Nephron progenitor cell (in vitro differentiated cells): ENCODE results near the gene MLXIP.
A peak's percentile ranks its signal among the peaks of the same experiment; 100 is the strongest.

ENCODE experiments used
- DNase-seq: peaks from one replicate; pipeline ENCODE4 v3.0.0; 2021
- H3K27ac Mint-ChIP-seq: 2 replicates; pipeline ENCODE4 v1.8.0; 2021; ENCODE audit warnings: mild to moderate bottlenecking, moderate library complexity, mixed read lengths
- H3K27me3 Mint-ChIP-seq: 2 replicates; pipeline ENCODE4 v1.8.0; 2021; ENCODE audit warnings: mild to moderate bottlenecking, low read depth, mixed read lengths; ENCODE audit not compliant: poor library complexity
- H3K36me3 Mint-ChIP-seq: 2 replicates; pipeline ENCODE4 v1.8.0; 2021; ENCODE audit warnings: low read depth, mixed read lengths
- H3K4me1 Mint-ChIP-seq: 2 replicates; pipeline ENCODE4 v1.8.0; 2021; ENCODE audit warnings: mixed read lengths
- H3K4me3 Mint-ChIP-seq: 2 replicates; pipeline ENCODE4 v1.8.0; 2021; ENCODE audit warnings: mild to moderate bottlenecking, moderate library complexity, mixed read lengths
- H3K9me3 Mint-ChIP-seq: 2 replicates; pipeline ENCODE4 v1.8.0; 2021; ENCODE audit warnings: mild to moderate bottlenecking, moderate library complexity, mixed read lengths
- TF ChIP-seq, protein P1 (sequence below): fragments of 200-600 bp; sonication (generic); IDR thresholded peaks from 2 replicates; pipeline ENCODE4 v1.5.0; 2021; ENCODE audit warnings: antibody characterized with exemption

Gene MLXIP

DNA sequence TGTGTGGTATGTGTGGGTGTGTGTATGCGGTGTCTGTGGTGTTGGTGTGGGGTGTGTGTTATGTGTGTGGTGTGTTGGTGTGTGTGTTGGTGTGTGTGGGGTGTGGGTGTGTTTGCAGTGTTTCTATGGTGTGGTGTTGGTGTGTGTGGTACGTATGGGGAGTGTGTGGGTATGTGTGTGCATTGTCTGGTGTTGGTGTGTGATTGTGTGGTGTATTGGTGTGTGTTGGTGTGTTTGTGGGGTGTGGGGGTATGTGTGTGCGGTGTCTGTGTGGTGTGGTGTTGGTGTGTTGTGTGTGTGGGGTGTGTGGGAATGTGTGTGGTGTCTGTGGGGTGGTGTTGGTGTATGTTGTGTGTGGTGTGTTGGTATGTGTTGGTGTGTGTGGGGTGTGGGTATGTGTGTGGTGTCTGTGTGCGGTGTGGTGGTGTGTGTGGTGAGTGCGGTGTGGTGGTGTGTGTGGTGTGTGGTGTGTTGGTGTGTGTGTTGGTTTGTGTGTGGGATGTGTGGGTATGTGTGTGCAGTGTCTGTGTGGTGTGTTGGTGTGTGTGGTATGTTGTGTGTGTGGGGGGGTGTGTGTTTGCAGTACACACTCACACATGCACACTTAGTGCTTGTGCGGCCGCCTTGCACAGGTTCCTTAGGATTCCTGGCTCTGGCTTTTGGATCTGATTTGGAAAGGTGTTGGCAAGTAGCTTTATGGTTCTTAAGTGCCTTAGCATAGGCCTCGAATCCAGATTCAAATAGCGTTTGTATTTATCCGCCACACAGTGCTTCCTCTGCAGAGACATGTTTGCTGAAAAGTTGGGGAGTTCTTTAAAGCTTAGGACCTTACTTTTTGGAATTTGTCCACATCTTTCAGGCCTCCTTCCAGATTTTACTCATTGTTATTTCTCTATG is 16.4 kb downstream of the MLXIP start:
- TF ChIP-seq, protein P1, sequence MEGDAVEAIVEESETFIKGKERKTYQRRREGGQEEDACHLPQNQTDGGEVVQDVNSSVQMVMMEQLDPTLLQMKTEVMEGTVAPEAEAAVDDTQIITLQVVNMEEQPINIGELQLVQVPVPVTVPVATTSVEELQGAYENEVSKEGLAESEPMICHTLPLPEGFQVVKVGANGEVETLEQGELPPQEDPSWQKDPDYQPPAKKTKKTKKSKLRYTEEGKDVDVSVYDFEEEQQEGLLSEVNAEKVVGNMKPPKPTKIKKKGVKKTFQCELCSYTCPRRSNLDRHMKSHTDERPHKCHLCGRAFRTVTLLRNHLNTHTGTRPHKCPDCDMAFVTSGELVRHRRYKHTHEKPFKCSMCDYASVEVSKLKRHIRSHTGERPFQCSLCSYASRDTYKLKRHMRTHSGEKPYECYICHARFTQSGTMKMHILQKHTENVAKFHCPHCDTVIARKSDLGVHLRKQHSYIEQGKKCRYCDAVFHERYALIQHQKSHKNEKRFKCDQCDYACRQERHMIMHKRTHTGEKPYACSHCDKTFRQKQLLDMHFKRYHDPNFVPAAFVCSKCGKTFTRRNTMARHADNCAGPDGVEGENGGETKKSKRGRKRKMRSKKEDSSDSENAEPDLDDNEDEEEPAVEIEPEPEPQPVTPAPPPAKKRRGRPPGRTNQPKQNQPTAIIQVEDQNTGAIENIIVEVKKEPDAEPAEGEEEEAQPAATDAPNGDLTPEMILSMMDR = no peak
- H3K4me1 Mint-ChIP-seq = peaks cover 39% of the 10 kb centered on the region
- peaks cover 5% of the 10 kb centered on the region for H3K36me3 Mint-ChIP-seq
- H3K27ac Mint-ChIP-seq = no peak overlapping the region
- no peaks in the 10 kb centered on the region for H3K9me3 Mint-ChIP-seq
- DNase-seq = no peak
- H3K27me3 Mint-ChIP-seq = no peaks in the 10 kb centered on the region
- H3K4me3 Mint-ChIP-seq = no peak overlapping the region

DNA sequence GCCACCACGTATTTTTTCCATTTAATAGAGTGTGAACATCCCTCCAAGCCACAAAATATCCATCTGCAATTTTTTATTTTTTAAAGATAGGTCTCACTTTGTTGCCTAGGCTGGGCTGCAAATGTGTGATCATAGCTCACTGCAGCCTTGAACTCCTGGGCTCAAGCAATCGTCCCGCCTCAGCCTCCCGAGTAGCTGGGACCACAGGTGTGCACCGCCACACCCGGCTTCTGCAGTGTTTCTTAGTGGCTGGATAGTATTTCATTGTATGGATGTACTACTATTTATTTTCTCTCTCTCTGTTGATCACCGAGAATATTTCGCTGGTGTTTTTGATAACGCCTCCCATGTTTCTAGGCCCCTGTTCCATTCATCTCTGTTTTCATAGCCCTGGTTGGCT is 17.5 kb downstream of the MLXIP start:
- Mint-ChIP-seq H3K27ac (peak overlapping the region; percentile 57), H3K4me1 (peaks cover 41% of the 10 kb centered on the region), H3K36me3 (peaks cover 10% of the 10 kb centered on the region), H3K9me3 (no peaks in the 10 kb centered on the region), H3K27me3 (no peaks in the 10 kb centered on the region), H3K4me3 (no peak overlapping the region)
- no peak for DNase-seq
- TF ChIP-seq, protein P1 = no peak

DNA sequence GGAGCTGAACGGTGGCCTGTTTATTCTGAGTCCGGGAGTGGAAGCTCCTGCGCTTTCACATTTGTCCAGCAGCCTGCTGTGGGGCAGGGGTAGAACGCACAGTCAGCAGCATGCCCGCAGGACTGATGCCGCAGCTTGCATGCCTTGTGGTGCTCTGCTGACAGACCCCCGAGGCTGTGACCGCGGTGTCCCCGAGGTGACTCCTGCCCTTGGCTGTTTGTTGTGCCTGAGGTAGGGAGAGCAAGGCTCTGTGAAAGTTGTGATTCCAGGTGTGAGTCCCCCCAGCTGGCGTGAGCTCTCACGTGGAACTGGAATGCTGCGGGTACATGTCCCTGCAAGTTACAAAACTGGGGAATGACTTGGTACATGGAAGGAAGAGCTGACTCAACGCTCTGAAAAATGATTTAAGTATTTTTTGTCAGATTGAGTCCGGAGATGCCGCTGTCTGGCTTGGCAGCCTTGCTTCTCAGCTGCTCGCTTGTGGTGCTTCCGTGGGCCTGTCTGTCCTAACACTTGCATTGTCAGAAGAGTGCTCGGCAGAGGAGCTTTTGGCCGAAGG is 18.1 kb downstream of the MLXIP start:
- TF ChIP-seq, protein P1 = no peak
- Mint-ChIP-seq H3K36me3 (peaks cover 10% of the 10 kb centered on the region), H3K27ac (peak overlapping the region; percentile 57), H3K4me1 (peaks cover 41% of the 10 kb centered on the region), H3K4me3 (no peak overlapping the region), H3K9me3 (peaks cover 1% of the 10 kb centered on the region), H3K27me3 (no peaks in the 10 kb centered on the region)
- no peak for DNase-seq

DNA sequence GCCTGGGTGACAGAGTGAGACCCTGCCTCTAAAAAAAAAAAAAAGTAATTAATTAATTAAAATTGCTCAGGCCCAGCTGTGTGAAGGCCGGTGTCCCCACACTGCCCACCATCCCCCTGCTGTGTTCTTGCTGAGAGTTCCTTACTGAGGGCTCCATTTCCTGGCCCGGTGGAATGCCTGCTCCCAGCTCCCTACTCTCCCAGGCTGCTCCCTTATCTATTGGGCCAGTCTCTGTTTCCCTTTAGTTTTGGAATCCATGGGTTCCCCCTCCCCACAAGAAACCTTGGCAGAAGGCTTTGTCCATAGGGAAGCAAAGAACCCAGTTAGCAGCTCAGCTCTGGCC is 19.0 kb downstream of the MLXIP start:
- H3K4me1 Mint-ChIP-seq = peaks cover 41% of the 10 kb centered on the region
- H3K36me3 Mint-ChIP-seq = peaks cover 12% of the 10 kb centered on the region
- TF ChIP-seq, protein P1 = no peak
- H3K27ac Mint-ChIP-seq = peak overlapping the region; percentile 79
- H3K4me3 Mint-ChIP-seq = no peak overlapping the region
- H3K9me3 Mint-ChIP-seq = peaks cover 7% of the 10 kb centered on the region
- H3K27me3 Mint-ChIP-seq = no peaks in the 10 kb centered on the region
- DNase-seq = no peak

DNA sequence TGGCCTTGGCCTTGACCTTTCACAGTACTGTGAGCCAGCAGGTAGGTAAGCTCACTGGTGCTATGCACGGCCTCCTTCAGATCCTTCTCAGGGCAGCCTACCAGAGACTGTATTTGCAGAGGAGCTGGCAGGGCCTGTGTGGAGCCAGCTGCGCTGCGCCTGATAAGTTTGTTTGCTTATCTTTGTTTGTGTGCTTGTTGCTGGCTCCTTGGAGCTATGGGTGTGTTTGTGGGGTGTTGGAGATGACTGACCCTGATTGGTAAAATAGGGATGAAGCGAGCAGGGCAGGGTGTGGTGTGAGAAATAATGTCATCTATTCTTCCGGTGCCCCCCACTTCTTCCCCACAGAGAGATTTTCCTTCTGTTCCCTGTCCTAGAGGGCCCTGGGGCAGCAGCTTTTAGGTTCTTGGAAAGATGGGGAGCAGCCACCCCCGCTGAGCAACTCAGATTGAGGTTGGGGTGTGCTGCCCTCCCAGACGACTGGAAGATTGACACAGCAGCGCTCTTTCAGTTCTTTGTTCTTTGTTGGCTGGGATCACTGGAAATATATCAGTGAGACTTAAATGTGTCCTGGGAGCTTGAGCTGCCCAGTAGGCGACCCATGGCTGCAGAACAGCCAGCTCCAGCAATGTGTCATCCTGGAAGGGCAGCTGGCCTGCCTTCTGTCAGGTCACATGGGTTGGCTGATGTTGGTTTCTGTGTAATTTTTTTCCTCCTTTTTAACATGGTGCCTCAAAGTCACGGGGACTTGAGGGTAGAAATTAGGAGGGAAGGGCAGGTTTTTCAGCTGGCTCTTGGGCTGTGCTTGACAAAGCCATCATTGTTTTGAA is 19.6 kb downstream of the MLXIP start:
- Mint-ChIP-seq H3K4me3 (no peak overlapping the region), H3K9me3 (peaks cover 10% of the 10 kb centered on the region), H3K4me1 (peaks cover 41% of the 10 kb centered on the region), H3K27ac (peak overlapping the region; percentile 89), H3K27me3 (no peaks in the 10 kb centered on the region), H3K36me3 (peaks cover 14% of the 10 kb centered on the region)
- TF ChIP-seq, protein P1 = no peak
- DNase-seq = no peak
